Cerebellar nuclear complex (tissue), 1 donor: ENCODE measurements around the gene SLC19A3.
"Not testable (repeated sequence)": the region's sequence is repeated elsewhere in the genome, so short reads cannot be mapped to it uniquely, and the experiment has no call there.

Experiments
- DNase-seq, 2 experiments: peaks; one replicate each; lab custom pipeline; 2025; lab: John Stamatoyannopoulos, UW

SLC19A3 gene

DNA sequence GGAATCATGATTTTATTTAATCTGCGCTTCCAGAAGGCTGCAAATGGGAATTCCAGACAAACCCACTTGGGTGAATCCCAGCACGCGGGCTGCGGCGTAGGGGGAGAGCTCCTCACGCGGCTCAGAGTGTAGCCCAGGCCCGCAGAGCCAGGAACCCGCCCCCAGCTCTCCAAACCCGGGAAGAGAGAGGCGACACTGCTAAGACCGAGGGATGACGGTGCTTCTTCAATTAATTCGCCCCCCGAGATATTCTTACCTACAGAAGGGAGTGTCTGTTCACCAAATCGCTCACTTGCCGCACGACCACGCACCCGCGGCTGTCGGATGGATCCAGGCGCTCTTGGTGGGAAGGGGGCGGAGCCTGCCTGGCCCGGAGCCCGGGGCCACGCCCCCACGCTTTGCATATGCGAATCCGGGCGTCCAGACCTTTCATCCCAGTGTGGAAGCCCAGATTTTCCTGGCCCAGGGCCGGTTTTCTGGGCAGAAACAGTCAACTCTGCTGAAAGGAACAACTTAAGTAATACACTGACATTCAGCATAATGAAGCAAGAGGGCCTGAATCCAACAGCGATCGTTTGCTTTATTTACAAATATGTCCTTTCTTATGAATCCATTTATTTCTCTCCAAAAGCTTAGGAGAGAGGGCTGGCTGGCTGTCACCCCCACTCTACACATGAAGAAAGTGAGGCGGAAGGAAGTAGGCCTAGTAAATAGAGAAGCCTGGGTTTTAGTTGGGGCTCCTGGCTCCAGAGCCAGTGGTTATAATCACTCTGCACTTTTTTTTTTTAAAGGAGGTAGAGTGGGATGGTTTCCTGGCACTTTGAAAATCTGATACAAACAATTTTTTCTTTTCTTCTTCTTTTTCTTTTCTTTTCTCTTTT lies at the start of gene SLC19A3:
Gene SLC19A3 (minus strand): TSS at position 342 of the 881 bp plus-strand sequence. CDS start 15,710 bp downstream, outside the sequence.
- no peak for DNase-seq

DNA sequence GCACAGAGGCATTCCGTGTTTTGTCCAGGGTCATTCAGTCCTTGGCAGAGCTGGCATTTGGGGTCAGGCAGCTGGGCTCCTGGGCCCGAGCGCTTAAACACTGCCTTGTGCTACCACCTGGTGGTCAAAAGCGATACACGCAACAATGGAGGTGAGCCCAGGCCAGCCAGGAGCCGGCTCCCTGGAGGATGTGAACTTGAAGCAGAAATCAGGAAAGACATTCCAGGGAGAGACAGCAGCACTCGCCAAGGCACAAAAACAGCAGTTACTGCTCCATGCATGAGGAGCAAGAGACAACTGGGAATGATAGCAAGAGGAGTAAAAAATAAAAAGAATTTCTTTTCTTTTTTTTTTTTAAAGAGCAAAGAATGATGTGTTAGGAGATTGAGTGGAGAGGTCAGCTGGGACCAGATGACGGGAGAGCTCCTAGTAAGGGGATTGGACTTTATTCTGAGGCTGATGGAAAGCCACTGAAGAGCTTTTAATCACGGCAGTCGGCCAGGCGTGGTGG lies 48.6 kb upstream of the SLC19A3 start:
- DNase-seq = no peak

DNA sequence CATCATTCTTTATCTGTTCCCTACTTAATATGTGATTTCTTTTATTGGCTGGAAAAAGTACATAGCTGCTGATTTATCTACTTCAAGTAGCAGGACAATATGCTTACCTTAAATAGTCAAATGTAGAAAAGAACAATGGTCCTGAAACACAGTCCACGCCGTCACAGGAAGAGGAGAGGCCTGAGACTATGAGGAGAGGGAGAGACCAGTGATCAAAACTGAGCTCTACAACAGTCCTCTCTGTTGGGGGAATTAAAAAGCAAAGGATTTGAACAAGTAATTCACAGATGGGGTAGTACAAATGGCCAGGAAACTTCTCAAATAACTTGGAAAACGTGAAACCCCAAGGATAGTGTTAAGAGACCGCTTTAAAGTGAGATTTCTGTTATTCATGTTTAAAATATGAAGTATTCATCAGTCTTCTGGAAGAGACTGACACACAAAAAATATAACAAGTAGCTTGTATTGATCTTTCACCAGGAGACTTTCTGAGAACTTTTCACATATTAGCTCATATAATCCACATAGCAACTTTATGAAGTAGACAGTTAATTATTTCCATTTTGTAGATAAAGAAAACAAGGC lies 48.1 kb upstream of the SLC19A3 start:
- DNase-seq = no peak

DNA sequence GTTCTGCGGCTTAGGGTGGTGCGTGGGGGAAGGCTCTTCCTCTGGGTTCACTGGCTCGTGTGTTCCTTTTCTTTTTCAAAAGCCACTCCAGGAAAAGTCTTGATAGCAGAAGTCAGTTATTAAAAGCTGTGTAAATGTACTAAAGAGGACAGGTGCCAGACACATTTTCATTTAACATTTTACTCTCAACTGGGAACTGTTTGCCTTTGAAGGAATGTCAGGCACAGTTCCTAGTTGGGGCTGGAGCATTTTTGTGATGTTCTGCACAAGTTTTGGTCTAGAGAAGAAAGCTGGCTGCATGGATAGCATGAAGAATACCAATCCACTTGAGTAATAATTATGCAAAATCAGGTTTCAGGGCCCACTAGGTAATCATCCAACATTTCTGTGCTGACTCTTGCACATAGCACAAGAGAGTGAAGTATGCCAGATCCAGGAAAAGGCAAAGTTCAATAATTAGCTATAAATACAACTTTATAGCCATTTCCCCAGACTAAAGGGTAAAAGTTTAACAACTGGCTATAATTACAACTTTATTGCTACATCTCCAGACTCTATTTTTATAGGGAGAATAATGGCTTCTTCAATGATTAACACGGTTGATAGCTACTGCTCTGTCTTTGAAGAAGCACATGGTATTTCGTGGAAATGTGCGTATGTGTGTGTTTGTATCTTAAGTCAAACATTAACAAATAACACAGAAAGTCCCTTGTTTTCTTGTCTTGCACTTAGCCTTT lies 44.1 kb upstream of the SLC19A3 start:
- DNase-seq = no peak

DNA sequence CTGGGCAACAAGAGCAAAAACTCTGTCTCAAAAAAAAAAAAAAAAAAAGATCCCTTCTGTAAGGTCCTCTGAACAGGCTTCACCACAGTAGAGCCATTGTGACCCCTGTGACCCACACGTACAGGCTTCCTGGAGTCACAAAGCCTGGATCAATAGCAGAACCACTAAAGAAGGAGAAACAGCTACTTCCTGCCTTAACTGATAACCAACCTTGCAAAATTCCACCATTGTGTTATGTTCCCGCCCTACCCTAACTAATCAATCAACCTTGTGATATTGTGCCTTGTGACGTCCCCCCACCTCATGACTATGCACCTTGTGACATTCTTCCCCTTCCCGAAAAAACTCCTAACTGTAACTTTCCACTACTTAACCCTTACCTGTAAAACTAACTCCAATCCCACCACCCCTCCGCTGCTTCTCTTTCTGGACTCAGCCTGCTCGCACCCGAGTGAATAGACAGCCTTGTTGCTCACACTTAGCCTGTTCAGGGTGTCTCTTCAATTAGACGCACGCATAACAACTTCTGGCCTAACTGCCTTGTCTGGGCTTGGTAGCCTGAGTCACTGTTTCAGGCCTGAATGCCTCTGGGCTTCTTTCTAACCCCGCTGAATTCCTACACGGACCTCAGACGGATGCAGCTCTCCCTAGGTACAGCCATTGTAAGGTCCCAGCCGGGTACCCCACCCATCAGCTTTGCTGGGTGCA lies 41.7 kb upstream of the SLC19A3 start:
- DNase-seq = no peak

DNA sequence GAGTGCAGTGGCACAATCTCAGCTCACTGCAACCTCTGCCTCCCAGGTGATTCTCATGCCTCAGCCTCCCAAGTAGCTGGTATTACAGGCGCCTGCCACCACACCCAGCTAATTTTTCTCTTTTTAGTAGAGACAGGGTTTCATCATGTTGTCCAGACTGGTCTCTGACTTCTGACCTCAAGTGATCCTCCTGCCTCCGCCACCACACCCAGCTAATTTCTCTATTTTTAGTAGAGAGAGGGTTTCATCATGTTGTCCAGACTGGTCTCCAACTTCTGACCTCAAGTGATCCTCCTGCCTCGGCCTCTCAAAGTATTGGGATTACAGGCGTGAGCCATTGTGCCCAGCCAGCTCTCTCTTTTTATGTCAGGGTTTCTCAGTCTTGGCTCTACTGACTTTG lies 38.4 kb upstream of the SLC19A3 start:
- not testable (repeated sequence) for DNase-seq

DNA sequence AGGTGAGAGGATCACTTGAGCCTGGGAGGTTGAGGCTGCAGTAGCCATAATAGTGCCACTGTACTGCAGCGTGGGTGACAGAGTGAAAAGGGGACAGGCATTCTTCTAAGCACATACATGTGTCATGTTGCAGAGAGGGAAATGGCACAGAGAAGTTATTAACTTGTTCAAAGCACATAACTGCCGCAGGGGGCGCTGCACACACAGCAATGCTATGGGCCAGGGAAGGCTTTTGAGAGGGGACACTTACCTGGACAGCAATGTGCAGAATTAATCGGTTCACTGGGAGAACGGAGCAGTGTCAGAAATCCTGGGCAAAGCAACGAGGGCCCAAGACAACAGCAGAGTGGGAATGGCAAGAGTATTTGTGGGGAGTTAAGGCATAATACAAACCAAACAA lies 30.3 kb upstream of the SLC19A3 start:
- DNase-seq = no peak

DNA sequence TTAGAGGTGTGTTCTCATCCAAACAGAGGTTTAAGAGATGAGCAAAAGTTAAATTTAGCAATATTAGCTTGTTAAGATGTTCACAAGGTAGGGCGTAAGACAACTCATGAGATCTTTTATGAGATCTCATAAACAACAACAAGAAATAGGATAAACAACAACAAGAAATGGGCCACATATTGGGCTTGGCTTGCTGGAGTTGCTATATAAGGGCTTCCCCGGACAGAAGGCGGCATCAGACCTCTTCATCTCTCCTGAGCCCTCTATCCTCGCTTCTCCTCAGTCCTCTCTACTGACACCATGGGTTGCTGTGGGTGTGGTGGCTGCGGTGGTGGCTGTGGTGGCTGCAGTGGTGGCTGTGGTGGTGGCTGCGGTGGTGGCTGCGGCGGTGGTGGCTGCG lies 27.8 kb upstream of the SLC19A3 start, which contains the start of gene SCYGR8:
Gene SCYGR8 (plus strand): TSS at position 301 of the 400 bp plus-strand sequence. CDS start 0 bp downstream, at position 301.
- no peak for DNase-seq

DNA sequence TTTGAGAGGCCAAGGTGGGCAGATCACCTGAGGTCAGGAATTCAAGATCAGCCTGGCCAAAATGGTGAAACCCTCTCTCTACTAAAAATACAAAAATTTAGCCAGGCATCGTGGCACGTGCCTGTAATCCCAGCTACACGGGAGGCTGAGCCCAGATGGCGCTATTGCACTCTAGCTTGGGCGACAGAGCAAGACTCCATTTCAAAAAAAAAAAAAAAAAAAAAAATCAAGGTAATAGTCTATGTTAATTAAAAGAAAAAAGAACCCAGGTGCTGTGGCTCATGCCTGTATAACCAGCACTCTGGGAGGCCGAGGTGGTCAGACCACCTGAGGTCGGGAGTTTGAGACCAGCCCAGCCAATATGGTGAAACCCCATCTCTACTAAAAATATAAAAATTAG lies 22.9 kb upstream of the SLC19A3 start:
- not testable (repeated sequence) for DNase-seq

DNA sequence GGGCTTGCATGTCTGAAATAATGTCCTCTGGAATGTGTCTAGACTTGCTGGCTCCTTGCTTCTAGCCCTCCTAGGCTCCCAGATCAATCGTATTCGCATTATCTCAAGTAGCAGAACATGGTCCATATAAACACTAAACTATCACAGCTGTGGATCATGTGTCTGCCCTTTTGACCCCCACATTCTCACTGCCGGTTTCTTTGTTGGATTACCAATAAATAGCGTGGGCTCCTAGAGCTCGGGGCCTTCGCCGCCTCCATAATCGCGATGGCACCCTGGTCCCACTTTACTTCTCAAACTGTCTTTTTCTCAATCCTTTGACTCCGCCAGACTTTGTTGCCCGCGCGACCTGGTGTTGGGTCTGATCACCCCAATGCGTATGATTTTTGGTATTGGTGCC lies 21.5 kb upstream of the SLC19A3 start:
- no peak for DNase-seq

DNA sequence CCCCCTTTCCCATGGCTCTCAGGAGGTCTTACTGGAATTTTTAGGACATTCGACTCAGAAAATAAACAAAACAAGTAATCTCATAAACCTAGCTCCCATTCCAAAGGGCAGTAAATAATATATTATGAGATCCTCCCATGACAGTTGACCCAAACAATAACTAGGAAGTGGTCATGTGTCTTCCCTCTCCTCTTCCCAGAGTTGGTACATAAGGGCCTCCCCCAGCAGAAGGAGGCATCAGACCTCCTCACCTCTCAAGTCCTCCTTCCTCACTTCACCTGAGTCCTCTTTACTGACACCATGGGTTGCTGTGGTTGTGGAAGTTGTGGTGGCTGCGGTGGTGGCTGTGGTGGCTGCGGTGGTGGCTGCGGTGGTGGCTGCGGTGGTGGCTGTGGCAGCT lies 10.2 kb upstream of the SLC19A3 start, which contains the start of gene SCYGR7:
Gene SCYGR7 (plus strand): TSS at position 301 of the 400 bp plus-strand sequence. CDS start 0 bp downstream, at position 301.
- DNase-seq = no peak

DNA sequence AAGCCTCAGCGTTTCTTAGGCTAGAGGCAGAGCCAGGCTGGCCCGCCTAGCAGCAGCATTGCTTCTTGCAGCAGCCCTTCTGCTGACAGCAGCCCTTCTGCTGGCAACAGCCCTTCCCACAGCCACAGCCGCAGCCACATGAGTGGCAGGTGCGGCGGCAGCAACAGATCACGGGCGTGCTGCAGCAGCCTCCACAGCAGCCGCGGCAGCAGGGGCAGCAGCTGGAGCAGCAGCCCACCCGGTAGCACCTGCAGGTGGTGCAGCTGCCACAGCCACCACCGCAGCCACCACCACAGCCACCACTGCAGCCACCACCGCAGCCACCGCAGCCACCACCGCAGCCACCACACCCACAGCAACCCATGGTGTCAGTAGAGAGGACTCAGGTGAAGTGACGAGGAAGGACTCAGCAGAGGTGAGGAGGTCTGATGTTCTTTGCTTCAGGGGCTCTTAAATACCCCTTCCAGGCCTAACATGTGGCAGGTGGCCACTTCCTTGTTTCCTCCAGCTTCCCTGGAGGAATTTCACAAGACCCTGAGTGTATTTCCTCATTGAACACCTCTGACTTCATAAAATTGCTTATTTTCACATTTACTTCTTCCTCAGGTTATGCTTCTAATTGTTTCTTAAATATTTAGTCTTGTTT lies 6.7 kb upstream of the SLC19A3 start, which contains the start of gene SCYGR6:
Gene SCYGR6 (minus strand): TSS at position 364 of the 646 bp plus-strand sequence. CDS start 0 bp downstream, at position 364.
- DNase-seq = no peak

DNA sequence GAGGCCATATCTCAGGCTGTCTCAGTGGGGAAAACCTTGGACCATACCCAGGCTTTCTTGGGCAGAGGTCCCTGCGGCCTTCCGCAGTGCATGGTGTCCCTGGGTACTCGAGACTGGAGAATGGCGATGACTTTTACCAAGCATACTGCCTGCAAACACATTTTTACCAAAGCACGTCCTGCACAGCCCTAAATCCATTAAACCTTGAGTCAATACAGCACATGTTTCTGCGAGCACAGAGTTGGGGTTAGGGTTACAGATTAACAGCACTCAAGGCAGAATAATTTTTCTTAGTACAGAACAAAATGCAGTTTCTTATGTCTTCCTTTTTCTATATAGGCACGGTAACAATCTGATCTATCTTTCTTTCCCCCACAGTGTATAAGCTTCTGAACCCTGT lies 5.0 kb upstream of the SLC19A3 start:
- not testable (repeated sequence) for DNase-seq

DNA sequence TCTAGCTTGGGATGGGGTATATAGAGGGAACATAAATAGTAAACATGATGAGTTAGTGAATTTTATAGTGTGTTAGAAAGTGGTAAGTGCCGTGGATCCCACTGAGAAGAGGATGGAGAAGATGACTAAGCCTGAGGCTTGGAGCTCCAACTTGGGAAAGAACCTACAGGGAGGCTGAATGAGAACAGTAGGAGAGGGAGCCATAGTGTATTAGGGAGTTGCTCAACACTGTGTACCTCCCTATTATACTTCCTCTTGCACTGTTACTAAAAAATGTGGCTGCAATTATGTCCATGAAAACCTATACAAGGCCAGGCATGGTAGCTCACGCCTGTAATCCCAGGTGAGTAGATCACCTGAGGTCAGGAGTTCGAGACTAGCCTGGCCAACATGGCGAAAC lies 2.9 kb upstream of the SLC19A3 start:
- DNase-seq = no peak

DNA sequence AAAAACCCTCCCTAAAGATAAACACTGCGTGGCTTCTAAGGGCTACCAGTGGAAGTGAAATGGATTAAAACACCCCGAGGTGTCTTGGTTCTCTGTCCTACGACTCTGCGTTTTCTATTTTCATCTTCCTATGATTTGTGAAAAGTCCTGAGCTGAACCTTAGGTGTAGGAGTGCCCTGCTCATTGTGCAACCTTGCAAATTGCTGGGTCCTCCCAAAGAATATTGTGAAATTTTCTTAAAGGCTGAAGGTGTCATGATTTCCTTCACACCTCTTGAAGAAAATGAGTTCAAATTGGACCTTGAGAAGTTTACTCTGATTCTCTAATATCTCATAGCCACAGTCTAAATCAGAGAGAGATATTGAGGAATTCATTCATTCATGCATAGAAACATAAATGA lies 1.8 kb upstream of the SLC19A3 start:
- DNase-seq = no peak

DNA sequence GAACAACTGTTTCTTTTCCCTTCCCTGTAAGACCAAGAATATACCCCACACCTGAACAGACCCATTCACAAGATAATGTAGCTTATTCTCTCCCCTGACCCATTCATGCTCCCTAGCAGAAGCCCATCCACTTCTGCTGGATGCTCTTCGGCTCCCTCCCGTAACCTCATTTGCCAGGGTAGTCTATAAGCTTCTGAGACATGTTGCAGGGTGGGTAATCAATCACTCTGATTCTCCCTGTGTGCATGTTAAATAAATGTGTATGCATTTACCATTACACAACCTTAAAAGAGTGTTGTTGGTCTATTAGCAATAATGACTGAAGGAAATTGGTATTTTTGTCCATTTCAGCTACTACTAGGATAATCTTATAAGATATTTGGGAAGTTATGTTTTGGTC lies 1.3 kb downstream of the SLC19A3 start:
- DNase-seq = no peak

DNA sequence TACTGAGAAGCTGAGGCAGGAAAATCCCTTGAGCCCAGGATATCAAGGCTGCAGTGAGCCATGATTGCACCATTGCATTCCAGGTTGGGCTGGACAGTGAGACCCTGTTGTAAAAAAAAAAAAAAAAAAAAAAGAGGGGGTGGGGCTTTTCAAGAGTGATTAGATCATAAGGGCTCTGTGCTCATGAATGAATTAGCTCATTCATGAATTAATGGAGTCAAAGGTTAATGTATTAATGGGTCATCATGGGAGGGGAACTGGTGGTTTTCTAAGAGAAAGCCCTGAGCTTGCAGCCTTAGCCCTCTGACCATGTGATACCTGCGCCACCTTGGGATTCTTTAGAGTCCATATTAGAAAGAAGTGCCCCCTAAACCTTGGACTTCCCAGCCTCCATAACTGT lies 4.5 kb downstream of the SLC19A3 start:
- no peak for DNase-seq

DNA sequence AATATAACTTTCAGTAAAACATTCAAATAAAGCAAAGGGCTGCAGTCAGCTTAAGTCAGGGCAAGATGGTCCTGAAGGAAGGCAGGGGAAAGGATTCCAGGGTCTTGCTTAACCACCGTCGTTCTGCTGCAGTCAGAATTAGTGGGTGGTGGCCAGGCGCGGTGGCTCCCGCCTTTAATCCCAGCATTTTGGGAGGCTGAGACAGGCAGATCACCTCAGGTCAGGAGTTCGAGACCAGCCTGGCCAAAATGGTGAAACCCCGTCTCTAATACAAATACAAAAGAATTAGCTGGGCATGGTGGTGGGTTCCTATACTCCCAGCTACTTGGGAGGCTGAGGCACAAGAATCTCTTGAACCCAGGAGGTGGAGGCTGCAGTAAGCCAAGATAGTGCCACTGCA lies 6.8 kb downstream of the SLC19A3 start:
- no peak for DNase-seq

DNA sequence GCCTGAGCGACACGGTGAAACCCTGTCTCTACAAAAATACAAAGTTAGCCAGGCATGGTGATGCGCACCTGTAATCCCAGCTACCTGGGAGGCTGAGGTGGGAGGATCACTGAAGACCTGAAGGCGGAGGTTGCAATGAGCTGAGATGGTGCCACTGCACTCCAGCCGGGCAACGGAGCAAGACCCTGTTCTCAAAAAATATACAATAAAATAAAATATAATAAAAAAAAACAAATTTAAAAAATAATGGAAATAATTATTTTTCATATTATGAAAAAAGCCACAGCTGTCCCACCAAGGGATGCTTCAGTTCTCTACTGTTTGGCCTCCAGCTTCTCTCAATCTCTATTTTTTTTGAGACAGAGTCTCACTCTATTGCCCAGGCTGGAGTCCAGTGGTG lies 10.4 kb downstream of the SLC19A3 start:
- DNase-seq = no peak

DNA sequence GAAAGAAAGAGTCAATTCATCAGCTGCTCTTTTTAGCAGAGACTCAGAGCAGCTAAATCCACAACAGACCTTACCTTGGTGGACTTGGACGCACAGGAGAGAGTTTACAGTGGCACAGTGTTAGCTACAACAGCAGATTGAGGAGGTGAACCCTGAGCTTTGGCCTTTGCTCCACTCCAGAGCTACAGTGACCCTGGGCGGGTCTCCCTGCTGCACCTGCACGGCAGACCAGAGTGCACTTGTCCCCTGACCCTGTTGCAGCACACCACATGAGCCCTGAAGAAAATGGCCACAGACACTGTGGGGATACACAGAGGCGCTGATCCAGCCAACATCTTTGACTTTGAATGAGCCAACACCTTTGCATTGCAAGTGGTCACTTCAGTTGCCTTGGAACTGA lies 11.0 kb downstream of the SLC19A3 start:
- no peak for DNase-seq

DNA sequence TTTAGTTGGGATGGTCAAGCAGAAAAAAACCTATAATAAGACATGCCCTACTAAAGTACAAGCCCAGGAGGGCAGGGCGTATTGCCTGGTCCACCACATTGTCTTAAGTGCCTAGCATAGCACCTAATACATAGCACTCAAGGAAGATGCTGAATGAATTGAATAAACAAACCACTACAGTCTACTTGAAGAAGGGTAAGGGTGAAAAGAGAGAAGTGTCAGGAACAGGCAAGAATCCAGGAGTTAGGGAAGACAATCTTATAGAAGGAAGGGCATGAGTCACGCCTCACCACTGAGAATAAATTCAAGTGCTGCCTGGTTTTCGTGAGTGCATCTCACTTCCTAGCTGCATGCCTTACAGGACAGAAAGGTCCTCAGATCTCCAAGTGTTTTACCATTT lies 13.9 kb downstream of the SLC19A3 start:
- no peak for DNase-seq
